Activated CD8-positive, alpha-beta memory T cell treated with anti-CD3 and anti-CD28 coated beads for 4 hours (primary cell): ENCODE results near the gene IL7R.

ENCODE experiments used
- DNase-seq, 2 donors: peaks; one replicate each; pipeline ENCODE4 v3.0.0-alpha.2; 2020; ENCODE audit warnings: low read depth in 2 of 2

Gene IL7R

GRCh38 chr5:35908228-35908627, 51.5 kb downstream of the IL7R start:
- no peak for DNase-seq

GRCh38 chr5:35908814-35909213, 52.1 kb downstream of the IL7R start:
- no peak for DNase-seq

- DNase-seq, result no peak
Observed at GRCh38 chr5:35919191-35919590, 62.5 kb downstream of the IL7R start.

GRCh38 chr5:35920890-35921289, 64.2 kb downstream of the IL7R start:
- no peak for DNase-seq

GRCh38 chr5:35921930-35922329, 65.2 kb downstream of the IL7R start:
- DNase-seq, result no peak

GRCh38 chr5:35922468-35922867, 65.8 kb downstream of the IL7R start:
- DNase-seq, result no peak

- DNase-seq, result no peak
Observed at GRCh38 chr5:35924122-35924949, 67.6 kb downstream of the IL7R start.

- DNase-seq, result peak; percentile 70 to 74
Observed at GRCh38 chr5:35924950-35925722, 68.4 kb downstream of the IL7R start.

GRCh38 chr5:35926389-35927051, 69.8 kb downstream of the IL7R start:
- peak; percentile 22 to 29 for DNase-seq
